NCI-H2196 (cell line): ENCODE measurements around the gene LDLRAD3.

ENCODE experiments used
- DNase-seq: peaks from one replicate; lab custom pipeline; 2025; ENCODE audit not compliant: unreplicated experiment; lab: John Stamatoyannopoulos, UW

LDLRAD3 gene

DNA sequence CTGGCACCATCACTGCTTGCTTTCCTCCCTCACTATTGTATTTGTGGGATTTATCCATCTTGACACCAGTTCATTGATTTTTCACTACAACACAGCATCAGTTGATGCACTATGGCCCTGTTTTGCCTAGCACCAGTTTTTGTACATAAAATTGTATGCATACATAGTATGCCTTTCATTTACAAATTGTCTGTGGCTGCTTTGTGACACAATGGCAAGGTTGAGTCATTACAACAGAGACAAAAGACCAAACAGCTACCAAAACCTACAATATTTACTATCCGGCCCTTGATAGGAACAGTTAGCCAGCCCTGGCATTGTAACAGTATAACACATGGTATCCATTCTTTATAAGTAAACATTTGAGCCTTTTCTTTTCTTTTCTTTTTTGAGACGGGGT, 150.3 kb downstream of the LDLRAD3 start:
- DNase-seq = no peak

DNA sequence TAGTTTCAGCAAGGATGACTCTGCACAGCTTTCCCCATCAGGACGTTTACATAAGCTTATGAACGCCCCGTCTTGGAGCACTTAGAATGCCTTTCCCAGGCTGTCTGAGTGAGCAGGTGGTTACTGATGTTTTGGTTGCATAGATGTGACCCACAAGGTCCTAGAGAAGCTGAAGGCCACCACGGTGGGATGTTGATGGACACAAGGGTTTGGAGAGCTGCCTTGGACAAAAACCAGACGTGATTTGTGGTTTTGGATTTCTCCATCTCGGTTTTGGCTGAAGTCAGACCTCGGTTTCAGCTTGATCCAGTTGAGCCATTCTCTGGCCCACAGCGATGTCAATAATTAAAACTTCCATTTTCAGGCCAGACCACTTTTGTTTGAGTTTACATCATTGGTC, 151.9 kb downstream of the LDLRAD3 start:
- DNase-seq = no peak

DNA sequence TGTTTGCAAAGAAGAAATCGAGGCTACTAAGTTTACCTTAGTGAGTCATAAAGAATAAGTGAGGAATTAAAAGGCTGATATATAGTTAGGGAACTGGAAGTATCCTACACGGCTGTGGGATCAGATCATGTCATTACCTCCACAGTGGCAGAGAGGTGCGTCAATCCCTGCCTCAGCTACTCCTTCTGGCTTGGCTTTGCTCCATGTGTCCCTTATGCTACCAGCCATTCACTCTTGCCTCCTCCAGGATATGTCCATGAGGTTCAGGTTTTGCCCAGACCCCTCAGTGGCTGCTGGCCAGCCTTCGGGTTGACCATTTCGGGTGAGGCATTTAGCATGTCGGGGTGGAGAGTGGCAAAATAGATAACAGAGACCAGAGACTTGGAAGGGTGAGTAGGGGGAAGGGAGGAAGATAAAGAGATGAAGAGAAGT, 153.4 kb downstream of the LDLRAD3 start:
- no peak for DNase-seq

DNA sequence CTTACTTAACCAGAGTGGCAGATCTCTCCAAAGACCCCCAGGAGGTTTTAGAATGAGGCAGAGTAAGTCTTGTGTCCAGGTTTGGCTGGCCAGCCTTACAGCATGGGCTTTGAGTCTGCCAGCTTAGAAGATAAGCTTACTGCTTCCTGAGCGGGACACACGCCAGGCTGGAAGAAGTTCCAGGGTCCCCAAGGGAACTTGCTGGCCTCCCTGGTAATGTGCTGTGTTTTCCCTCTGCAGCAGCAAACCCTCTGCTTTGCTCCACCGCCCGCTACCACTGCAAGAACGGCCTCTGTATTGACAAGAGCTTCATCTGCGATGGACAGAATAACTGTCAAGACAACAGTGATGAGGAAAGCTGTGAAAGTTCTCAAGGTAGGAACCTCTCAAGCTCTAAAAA, 154.2 kb downstream of the LDLRAD3 start:
- DNase-seq = no peak

DNA sequence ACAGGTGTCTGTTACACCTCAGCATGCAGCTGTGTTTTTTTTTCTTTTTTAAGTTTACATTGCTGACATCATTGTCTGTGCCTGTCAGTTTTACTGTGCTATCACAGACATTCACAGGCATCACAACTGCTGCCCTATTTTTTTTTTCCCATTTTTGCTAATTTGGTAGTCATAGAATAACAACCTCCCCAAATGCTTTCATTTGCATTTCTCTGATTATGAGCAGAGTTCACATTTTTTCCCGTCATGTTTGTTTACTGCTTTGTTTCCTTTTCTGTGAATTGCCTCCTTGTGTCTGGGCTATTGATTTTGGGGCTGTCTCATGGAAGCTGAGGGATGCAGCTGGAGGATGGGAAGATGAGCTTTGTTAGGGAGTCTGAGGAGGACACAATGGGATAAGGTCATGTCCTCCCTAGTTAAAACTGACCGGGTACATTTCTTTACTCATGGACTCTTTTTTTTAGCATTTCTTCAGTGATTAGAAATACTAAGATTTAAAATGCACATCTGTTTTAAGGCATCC, 155.1 kb downstream of the LDLRAD3 start:
- DNase-seq = no peak

DNA sequence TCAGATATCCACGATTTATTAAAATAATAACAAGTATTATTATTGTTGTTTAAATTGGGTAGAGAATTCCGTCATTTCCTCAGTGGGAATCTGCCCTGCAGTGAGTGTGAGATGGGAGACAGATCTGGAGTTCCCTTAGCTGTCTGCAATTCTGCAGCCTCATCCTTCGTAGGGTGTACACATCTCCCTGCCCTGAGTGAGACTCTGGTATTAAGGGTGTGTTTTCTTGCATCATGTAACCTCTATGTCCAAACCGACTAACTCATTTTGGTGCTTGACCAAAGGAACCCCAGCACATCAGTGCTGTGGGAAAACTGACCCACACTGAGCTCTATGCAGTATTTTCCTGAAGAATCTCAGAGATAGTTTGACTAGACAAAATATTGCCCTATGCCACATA, 157.6 kb downstream of the LDLRAD3 start:
- DNase-seq = no peak

DNA sequence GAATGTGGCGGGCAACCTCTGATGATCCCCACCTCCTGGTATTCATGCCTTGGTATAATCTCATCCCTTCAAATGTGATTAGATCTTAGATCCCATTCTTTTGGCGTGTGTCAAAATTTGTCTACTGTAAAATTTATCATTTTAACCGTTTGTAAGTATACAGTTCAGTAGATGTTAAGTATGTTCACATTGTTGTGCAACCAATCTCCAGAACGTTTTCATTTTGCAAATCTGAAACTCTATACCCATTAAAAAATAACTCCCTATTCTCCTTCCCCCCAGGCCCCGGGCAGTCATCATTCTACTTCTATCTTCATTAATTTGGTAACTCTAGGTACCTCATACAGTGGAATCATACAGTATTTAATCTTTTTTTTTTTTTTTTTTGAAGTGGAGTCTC, 159.0 kb downstream of the LDLRAD3 start:
- DNase-seq = no peak

DNA sequence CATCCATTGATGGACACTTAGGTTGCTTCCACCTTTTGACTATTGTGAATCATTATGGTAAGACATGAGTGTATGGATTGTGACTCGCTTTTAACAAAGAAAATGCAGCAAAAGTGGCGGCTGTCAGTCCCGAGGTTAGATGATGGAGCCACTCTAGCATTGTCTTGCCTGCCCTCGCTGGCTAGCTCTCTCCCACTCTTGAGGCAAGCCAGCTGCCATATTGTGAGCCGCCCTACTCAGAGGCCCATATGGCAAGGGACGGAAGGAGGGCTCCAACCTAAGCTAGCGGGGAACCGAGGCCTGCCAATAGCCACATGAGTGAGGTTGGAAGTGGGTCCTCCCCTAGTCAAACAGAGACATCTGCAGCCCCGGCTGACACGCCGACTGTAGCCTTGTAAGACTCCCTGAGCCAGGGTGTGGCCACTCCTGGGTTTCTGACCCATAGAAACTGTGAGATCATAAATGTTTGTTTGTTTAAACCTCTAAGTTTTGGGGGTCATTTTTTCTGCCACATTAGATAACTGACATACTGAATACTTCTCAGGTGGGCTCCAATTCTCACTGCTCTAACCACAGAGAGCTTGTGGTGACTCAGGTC, 160.2 kb downstream of the LDLRAD3 start:
- no peak for DNase-seq

DNA sequence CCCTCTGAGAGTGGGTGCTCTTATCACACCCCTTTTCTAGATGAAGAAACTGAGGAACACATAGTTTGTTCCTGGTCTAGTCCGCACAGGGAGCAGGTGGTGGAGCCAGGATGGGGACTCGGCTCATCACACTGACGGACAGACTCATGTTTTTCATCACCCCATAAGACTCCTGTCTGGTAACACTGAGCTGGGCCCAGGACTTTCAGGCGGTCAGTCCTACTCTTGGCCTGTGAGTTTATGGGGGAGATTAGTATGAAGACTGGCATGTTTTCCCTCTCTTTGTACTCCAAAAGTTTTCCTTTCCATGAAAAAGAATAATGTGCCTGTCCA, 160.8 kb downstream of the LDLRAD3 start:
- no peak for DNase-seq

DNA sequence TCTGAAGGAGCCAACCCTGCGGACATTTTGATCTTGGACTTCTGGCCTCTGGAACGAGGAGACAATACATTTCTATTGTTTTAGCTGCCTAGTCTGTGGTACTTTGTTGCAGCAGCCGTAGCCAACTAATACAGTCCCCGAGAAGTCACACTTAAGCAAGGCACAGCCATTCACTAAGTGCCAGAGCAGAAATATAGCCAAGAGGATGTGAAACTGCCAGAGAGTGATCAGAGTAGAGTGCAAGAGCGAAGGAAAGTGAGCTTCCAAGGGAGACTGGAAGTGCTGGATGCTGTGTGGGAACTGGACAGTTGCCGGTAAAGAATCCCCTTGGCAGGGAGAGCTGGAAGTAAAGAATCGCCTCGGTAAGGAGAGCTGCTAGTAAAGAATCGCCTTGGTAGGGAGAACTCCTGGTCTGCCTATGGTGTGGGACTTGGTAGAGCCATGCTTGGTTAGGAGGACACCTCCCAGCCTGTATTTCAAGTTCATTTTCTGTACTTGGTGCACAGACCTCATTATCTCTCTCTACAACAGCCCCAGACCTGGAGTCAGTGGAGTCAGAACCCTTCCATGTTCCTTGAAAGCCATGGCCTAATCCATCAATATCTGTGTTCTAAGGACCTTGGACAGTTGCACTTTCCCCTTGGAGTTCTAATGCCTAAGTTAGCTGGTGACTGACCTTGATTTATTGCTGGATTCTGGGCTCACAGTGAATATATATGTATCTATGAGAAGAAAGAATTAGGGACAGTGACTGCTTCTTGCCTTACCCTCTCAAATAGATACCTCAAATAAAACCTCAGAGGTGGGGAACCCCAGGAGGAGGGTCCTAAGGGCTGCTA, 162.1 kb downstream of the LDLRAD3 start:
- no peak for DNase-seq

DNA sequence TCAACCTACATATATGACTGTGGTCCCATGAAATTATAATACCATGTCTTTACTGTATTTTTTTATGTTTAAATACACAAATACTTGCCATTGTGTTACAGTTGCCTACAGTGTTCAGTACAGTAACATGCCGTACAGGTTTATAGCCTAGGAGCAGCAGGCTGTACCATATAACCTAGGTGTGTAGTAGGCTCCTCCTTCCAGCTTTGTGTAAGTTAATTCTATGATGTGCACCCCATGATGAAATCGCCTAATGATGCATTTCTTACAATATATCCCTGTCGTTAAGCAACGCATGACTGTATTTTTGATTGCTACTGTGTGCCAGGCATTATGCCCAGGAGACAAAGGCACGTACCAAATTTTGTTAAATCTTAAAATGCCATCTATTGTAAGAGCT, 163.7 kb downstream of the LDLRAD3 start:
- DNase-seq = no peak

DNA sequence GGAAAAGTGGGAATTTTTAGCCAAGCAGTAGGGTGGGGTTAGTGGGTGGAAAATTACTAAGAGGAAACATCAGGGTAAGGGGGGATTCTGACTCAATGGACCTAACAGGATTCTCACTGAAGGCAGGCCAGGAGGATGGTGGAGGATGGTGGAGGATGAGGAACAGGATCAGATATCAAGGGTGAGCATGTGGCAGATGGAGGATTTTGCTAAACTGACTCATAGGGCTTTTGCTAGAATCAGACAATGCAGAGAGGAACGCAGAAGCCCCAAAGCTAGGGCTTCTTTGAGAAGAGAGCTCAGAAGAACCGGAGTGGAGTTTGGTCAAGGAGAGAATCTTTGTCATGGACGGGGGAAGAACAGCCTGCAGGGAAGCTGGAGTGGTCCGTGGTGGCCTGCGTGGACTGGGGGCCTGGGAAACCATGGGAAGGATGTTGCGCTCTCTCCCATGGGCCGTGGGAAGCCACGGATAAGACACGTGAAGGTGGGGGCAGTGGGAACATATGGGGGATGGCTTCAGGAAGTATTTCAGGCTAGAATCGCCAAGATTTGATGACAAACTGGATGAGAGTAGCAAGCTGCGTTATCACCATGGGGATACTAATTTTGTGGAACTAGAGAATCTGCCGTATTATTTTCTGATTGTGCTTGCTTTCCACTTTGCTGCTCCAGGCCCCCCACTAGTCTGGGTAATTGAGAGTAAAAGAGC, 165.2 kb downstream of the LDLRAD3 start:
- no peak for DNase-seq

DNA sequence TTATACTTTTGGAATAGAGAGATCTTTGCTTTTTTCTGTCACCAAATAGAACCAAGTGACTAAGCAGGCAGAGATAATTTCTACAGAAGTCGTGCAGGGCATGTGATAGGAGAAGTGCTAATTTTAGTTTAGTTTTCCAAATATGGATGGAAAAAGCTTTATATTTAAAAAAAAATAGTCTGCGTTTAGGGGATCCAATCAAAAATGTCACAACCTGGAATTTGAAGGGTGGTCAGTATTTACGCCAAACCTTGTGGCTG, 165.7 kb downstream of the LDLRAD3 start:
- no peak for DNase-seq

DNA sequence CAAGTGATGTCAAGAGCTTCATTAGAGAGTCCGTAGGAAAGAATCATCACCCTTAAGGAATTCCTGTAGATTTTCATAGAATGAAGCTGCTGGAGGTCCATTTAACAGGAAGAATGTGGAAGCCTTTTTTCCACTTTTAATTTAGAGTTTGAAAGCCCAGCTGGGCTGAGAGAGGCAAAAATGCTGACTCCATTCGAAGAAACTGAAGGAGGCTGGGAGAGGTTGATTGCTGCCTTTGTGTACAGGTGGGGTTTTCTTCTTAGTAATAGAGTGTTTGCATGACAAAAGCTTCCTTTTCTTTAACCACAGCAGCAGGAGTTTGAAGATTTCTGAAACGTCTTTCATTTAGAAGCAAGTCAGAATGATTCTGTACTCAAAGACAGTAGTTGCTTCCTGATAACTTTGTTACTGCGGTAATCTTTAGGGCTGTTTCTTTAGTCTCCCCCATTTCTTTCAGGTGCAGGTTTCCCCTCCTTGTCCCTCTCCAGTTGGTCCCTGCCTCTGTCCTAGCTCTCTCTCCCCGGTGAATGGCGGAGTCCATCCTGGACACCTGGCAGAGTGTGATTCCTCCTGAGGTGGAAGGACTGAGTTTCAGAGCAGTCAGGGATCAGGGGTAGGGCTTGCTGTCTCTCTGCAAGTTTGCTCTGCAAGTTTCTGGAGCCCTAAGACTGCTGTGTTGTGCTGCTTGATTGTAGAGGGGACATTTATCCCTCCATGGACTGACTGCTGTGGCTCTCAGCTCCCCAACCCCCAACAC, 166.2 kb downstream of the LDLRAD3 start:
- DNase-seq = no peak

DNA sequence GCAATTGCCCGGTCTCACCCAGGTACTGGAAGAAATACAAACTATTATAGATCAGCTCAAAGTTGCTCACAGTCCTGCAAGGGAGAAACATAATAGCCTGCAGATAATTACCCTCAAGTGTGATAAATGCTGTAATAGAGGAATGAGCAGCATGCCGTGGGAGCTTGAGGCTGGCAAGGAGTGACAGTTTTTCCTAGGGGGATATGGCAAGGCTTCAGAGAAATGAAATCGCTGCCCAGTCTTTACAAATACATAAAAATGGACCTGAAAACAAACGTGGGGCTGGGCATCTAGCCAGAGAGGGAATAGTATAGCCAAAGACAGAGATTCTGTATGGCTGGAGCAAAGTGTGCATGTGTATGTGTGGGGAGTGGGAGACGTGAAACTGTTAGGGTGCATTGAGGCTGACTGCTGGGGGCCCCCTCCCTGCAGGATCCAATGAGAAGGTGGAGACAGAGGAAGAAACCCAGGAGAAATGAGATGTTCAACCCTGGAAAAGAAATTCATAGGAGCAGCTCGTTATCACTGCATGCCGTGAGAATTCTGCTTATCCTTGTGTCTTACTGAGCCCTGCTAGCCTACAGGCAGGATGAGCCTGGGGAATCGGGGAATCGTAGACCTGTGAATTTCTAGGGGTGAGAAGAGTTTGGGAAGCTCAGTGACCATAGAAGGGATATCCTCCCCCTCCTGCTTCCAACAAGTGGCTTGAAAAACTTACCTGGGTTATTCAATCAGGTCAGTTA, 167.0 kb downstream of the LDLRAD3 start:
- DNase-seq = peak; percentile 31

DNA sequence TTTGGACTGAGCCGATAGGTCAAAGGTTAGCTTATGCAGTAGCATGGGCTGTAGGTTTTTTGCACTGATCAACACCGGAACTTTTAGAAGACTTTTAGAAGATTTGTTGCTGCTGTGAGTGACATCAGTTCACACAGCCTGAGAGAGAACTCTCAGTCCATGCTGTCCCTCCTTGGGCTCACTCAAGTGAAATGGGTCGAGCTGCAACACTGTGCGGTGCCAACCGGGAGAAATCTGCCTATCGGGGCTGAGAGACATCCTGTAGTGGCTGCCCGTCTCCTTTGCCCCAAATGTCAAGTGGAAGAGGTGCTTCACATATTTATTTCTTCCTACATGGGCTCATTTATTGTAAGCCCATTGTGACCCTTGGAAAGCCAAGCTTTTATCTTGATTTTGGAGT, 170.2 kb downstream of the LDLRAD3 start:
- no peak for DNase-seq

DNA sequence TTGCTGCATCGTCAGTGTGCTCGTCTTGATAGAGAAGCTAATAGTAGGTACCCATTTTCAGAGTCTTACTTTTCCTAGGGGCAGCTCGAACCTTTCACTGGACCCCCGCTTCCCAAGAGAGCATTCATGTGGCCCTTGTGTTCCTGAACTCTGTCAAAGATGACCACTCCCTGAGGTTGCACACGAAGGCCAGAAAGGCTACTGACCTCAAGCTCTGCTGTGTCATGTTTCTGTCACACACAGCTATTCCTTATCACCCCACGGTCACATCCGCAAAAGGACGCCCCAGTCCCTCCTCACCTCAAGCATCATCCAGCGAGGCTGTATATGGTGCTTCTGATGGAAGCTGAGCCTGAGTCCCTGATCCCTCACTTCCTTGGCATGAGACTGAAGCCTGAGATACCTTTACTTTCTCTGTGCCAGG, 171.5 kb downstream of the LDLRAD3 start:
- no peak for DNase-seq

DNA sequence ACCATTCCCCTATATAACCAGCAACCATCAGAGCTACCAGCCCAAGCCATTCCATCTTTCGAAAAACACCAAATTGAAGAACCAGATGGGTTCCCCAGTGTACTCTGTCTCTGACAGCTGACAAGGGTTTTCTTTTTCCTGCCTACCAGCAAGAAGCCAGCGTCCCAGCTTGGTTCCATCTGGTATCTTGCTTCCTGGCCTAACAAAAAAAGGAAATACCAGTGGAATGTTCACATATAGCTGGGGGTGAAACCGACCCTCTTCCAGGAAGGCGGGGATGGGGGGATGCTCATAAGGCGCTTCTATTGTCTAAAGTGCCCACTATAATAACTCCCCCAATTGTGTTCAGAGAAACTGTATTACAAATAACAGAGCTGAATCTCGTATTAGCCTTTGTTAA, 172.3 kb downstream of the LDLRAD3 start:
- DNase-seq = no peak

DNA sequence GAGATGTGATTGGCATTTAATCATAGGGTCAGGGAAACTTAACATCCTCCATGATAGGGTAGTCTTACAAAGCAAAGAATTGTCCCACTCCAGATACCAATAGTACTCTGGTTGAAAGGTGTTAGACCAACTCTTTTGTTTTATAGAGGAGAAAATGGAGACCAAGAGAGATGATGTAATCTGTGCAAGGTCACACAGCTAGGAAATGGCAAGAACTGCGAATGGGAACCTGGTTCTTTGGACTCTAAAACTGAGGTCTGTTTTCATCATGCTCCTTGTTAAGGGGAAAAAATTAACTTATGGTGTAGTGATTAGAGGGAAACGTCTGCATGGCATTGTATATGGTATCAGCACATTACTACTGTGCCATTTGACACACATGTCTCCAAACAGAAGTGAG, 174.2 kb downstream of the LDLRAD3 start:
- no peak for DNase-seq

DNA sequence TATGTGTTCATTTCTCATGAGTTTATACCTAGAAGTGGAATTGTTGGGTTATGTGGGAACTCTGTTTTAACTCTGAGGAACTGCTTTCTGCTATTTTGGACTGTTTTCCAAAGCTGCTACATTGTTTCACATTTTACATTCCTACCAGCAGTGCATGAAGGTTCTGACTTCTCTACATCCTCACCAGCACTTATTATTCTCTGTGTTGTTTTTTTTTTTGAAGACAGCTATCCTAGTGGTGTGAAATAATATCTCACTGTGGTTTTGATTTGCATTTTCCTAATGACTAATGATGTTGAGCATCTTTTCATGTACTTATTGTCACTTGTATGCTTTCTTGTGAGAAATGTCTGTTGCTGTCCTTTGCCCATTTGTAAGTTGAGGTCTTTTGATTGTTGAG, 175.4 kb downstream of the LDLRAD3 start:
- no peak for DNase-seq

DNA sequence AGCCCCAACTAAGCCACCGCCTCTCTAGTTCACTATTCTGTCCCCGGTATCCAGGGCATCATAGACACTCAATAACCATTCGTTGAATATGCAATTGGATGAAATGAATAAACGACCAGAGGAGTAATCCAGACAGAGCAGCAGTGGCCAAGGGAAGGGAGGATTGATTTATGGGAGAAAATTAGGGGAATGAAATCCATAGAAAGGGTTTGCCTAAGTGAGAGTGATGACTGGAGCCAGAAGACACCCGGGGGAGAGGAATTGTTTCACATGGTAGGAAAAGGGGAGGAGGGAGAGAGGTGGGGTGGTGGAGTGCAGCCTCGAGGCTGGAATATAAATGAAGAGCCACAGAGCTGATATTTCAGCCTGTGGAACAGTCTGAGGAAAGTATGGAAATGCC, 177.2 kb downstream of the LDLRAD3 start:
- no peak for DNase-seq
